CD14-positive monocyte (primary cell): Measurements from ENCODE around the gene RHEB. TPM values are rescaled to one million over a fixed set of nuclear protein-coding genes. Genes with fewer than 3 reads are reported as not detected.

ENCODE experiments used
- DNase-seq, 3 donors: peaks; one replicate each; pipeline ENCODE4 v3.0.0-alpha.2; 2011 to 2022
- H2AFZ ChIP-seq: 2 replicates; pipeline ENCODE4 v1.6.0; 2012; ENCODE audit warnings: mild to moderate bottlenecking, low read depth, low read length, inconsistent platforms; ENCODE audit not compliant: insufficient read depth, poor library complexity, severe bottlenecking
- H3K27ac ChIP-seq, 2 donors: 1 replicate in 1 of 2; 2 replicates in 1 of 2; pipeline ENCODE4 v1.5.1; 2012 to 2013; ENCODE audit warnings: low read length in 2 of 2, control low read depth in 1 of 2, inconsistent platforms in 1 of 2, low read depth in 1 of 2, mild to moderate bottlenecking in 1 of 2
- H3K27me3 ChIP-seq, 2 donors: one replicate each; pipeline versions ENCODE4 v1.6.0 to v1.6.1; 2011 to 2013; ENCODE audit warnings: low read length in 2 of 2; ENCODE audit not compliant: control insufficient read depth in 2 of 2, insufficient read depth in 2 of 2
- H3K36me3 ChIP-seq, 2 donors: replicated peaks in 1 of 2; 1 replicate in 1 of 2; 2 replicates in 1 of 2; pipeline versions ENCODE4 v1.5.1 to v1.6.1; 2012 to 2013; ENCODE audit warnings: low read length in 2 of 2, control low read depth in 1 of 2, inconsistent platforms in 1 of 2, mild to moderate bottlenecking in 1 of 2; ENCODE audit not compliant: insufficient read depth in 2 of 2, control insufficient read depth in 1 of 2
- H3K4me1 ChIP-seq, 2 donors: 1 replicate in 1 of 2; 2 replicates in 1 of 2; pipeline versions ENCODE4 v1.5.1 to v1.6.1; 2012 to 2013; ENCODE audit warnings: low read length in 2 of 2, control low read depth in 1 of 2, inconsistent platforms in 1 of 2, mild to moderate bottlenecking in 1 of 2, moderate library complexity in 1 of 2; ENCODE audit not compliant: insufficient read depth in 2 of 2, control insufficient read depth in 1 of 2
- H3K4me2 ChIP-seq: replicated peaks from 2 replicates; pipeline ENCODE3; 2012; ENCODE audit warnings: low read length, moderate library complexity, mild to moderate bottlenecking; ENCODE audit not compliant: poor library complexity, severe bottlenecking; ENCODE audit errors: extremely low read depth
- H3K4me3 ChIP-seq, 3 experiments: fragments of 200-600 bp in 1 of 3; sonication (generic) in 1 of 3; replicated peaks in 1 of 3; 1 replicate in 2 of 3; 2 replicates in 1 of 3; pipeline ENCODE4 v1.5.1; 2011 to 2013; ENCODE audit warnings: low read length in 3 of 3, mild to moderate bottlenecking in 3 of 3, control low read depth in 2 of 3, low read depth in 2 of 3, inconsistent platforms in 1 of 3, moderate library complexity in 1 of 3
- H3K79me2 ChIP-seq: 2 replicates; pipeline ENCODE4 v1.6.0; 2012; ENCODE audit warnings: mild to moderate bottlenecking, control low read depth, inconsistent platforms, low read length, moderate library complexity; ENCODE audit not compliant: insufficient read depth
- H3K9ac ChIP-seq: 2 replicates; pipeline ENCODE4 v1.6.0; 2017; ENCODE audit warnings: low read length, mild to moderate bottlenecking; ENCODE audit not compliant: insufficient read depth, poor library complexity, severe bottlenecking
- H3K9me3 ChIP-seq, 2 donors: replicated peaks in 1 of 2; 1 replicate in 1 of 2; 2 replicates in 1 of 2; pipeline versions ENCODE4 v1.5.1 to v1.6.1; 2012 to 2013; ENCODE audit warnings: low read length in 2 of 2, control low read depth in 1 of 2; ENCODE audit not compliant: control insufficient read depth in 1 of 2, insufficient read depth in 1 of 2
- H4K20me1 ChIP-seq: 2 replicates; pipeline ENCODE4 v1.6.0; 2012; ENCODE audit warnings: mild to moderate bottlenecking, low read length, control low read depth, moderate library complexity; ENCODE audit not compliant: insufficient read depth
- H3K27ac Mint-ChIP-seq, 7 donors: one replicate each; pipeline ENCODE4 v1.8.0; 2020; ENCODE audit warnings: mild to moderate bottlenecking in 7 of 7, mixed read lengths in 7 of 7, moderate library complexity in 6 of 7, inconsistent platforms in 2 of 7
- H3K27me3 Mint-ChIP-seq, 3 donors: one replicate each; pipeline ENCODE4 v1.8.0; 2021 to 2022; ENCODE audit warnings: low read depth in 3 of 3, mild to moderate bottlenecking in 3 of 3, mixed read lengths in 3 of 3, moderate library complexity in 3 of 3, inconsistent platforms in 1 of 3
- H3K36me3 Mint-ChIP-seq, 2 donors: one replicate each; pipeline ENCODE4 v1.8.0; 2020; ENCODE audit warnings: mixed read lengths in 2 of 2, inconsistent platforms in 1 of 2, mild to moderate bottlenecking in 1 of 2
- H3K4me1 Mint-ChIP-seq: one replicate; pipeline ENCODE4 v1.8.0; 2020; ENCODE audit warnings: mild to moderate bottlenecking, mixed read lengths
- H3K4me3 Mint-ChIP-seq, 2 donors: one replicate each; pipeline ENCODE4 v1.8.0; 2020; ENCODE audit warnings: mild to moderate bottlenecking in 2 of 2, mixed read lengths in 2 of 2, moderate library complexity in 1 of 2
- H3K9me3 Mint-ChIP-seq, 7 donors: one replicate each; pipeline ENCODE4 v1.8.0; 2020 to 2022; ENCODE audit warnings: mixed read lengths in 7 of 7, mild to moderate bottlenecking in 6 of 7, moderate library complexity in 6 of 7, inconsistent platforms in 2 of 7
- CTCF ChIP-seq: fragments of 200-600 bp; IDR thresholded peaks from one replicate; pipeline ENCODE4 v1.8.0; 2022; ENCODE audit warnings: antibody characterized with exemption, mild to moderate bottlenecking
- WGBS: methylation state at CpG from one replicate; pipeline ENCODE4 v1.1.5; 2013; ENCODE audit warnings: missing lambda C conversion rate; ENCODE audit not compliant: insufficient coverage; 5-methylcytosine and 5-hydroxymethylcytosine counted together
- intact Hi-C, 2 donors: fragments of 100-400 bp; cut with micrococcal nuclease; formaldehyde crosslinking; loops; one replicate each; pipeline versions ENCODE4 v1.15.0 to v1.15.1; 2023
- polyA plus RNA-seq, 3 donors: library from polyadenylated mRNA; depleted of rRNA in 1 of 3; unstranded in 2 of 3; stranded (reverse) in 1 of 3; fragments of 300-500 nt in 2 of 3; fragments of >200 nt in 1 of 3; fragmentation: Illumina TruSeq in 2 of 3; gene quantifications; 1 replicate in 2 of 3; 2 replicates in 1 of 3; pipeline ENCODE4 v1.2.3, GENCODE V29; 2012 to 2021

RHEB gene
- polyA plus RNA-seq, 3 donors: 20.4 to 96.1 (median 95.8) TPM

- 35% methylated on average over 10 of the region's 13 CpGs for WGBS
- Histone ChIP-seq H3K9me3 (peaks cover 0 to under 1% of the 10 kb centered on the region in 2 donors), H3K4me2 (no peak overlapping the region), H3K4me1 (no peaks in the 10 kb centered on the region), H3K27ac (no peak overlapping the region), H3K36me3 (no peaks in the 10 kb centered on the region), H3K79me2 (no peaks in the 10 kb centered on the region), H4K20me1 (no peaks in the 10 kb centered on the region), H3K27me3 (no peaks in the 10 kb centered on the region), H3K9ac (no peak overlapping the region), H3K4me3 (no peak overlapping the region), H2AFZ (no peak overlapping the region)
- TF ChIP-seq CTCF: no peak
- DNase-seq: no peak
- intact Hi-C loops: no loop called here
- peak overlapping the region in 2 of 7 donors; percentile 15 to 48 for H3K27ac Mint-ChIP-seq
- peaks cover 21% of the 10 kb centered on the region for H3K4me1 Mint-ChIP-seq
- H3K9me3 Mint-ChIP-seq: peaks cover 0 to 4% (median 0%) of the 10 kb centered on the region in 7 donors
- H3K36me3 Mint-ChIP-seq: no peaks in the 10 kb centered on the region
- H3K4me3 Mint-ChIP-seq: no peak overlapping the region
- peaks cover 0 to 7% (median 4%) of the 10 kb centered on the region in 3 donors for H3K27me3 Mint-ChIP-seq
These were observed 91.1 kb downstream of the RHEB start for GRCh38 chr7:151428378-151429236.

- H3K4me1 Mint-ChIP-seq: peaks cover 18% of the 10 kb centered on the region
- peaks cover 2 to 7% (median 6%) of the 10 kb centered on the region in 3 donors for H3K27me3 Mint-ChIP-seq
- intact Hi-C loops: no loop called here
- Histone ChIP-seq H3K27me3 (no peaks in the 10 kb centered on the region), H3K36me3 (no peaks in the 10 kb centered on the region), H2AFZ (no peak overlapping the region), H3K4me3 (no peak overlapping the region), H3K79me2 (no peaks in the 10 kb centered on the region), H3K4me2 (no peak overlapping the region), H3K9me3 (peaks cover 0 to 6% of the 10 kb centered on the region in 2 donors), H4K20me1 (no peaks in the 10 kb centered on the region), H3K27ac (no peak overlapping the region), H3K4me1 (no peaks in the 10 kb centered on the region), H3K9ac (no peak overlapping the region)
- H3K9me3 Mint-ChIP-seq: peaks cover 0 to 7% (median 4%) of the 10 kb centered on the region in 7 donors
- H3K36me3 Mint-ChIP-seq: no peaks in the 10 kb centered on the region
- H3K4me3 Mint-ChIP-seq: peak overlapping the region in 1 of 2 donors; percentile 35
- no peak for DNase-seq
- no peak for TF ChIP-seq CTCF
- WGBS: 100% methylated on average over 1 of the region's 10 CpGs
- H3K27ac Mint-ChIP-seq: peak overlapping the region in 1 of 7 donors; percentile 50
These were observed 91.9 kb downstream of the RHEB start for GRCh38 chr7:151427705-151428377.
